ENCODE measurements around the gene ELFN1. TPM values are rescaled to one million over a fixed set of nuclear protein-coding genes. Genes with fewer than 3 reads are reported as not detected.

Gene ELFN1
- total RNA-seq, 1 donor from 2014 or later, result 0.65 TPM

DNA sequence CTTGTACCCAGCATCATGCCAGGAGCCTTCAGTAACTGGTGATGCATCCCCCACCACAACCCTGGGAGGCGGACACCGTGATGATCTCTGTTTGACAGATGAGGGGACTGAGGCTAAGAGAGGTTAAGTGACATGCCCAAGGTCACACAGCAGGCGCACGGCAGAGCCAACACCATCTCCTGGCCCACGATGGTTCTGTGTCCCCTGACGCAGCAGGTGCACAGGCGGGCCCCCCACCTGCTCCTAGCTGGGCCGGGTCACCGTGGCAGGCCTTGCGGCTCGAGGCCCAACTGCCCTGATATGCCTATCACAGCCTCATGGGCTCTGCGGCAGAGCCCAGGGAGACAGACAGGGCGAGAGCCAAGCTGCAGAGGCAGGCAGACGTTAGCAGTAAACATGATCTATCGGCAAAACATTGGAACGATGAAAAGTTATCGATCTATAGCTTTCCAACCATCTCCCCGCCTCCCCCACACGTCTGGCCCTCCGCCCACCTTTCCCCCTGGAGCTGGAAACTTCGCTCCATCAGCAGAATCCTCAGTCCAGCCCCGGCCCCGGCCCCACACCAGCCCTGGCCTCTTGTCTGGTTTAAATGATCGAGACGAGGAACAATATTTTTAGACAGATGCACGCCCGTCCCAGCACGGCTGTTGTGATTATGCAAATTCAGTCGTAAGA is 65.9 kb downstream of the ELFN1 start:
- DNase-seq (ENCODE audit: low spot score), result no peak
- no peaks in the 10 kb centered on the region for H3K36me3 Mint-ChIP-seq (ENCODE audit: low read depth)
- H3K27me3 Mint-ChIP-seq (ENCODE audit: low read depth), result peaks cover 47% of the 10 kb centered on the region
- no peak overlapping the region for H3K27ac Mint-ChIP-seq (ENCODE audit: unreplicated experiment)
- no peak overlapping the region for H3K4me3 Mint-ChIP-seq (ENCODE audit: unreplicated experiment)
- H3K4me1 Mint-ChIP-seq (ENCODE audit: low read depth), result no peaks in the 10 kb centered on the region
- TF ChIP-seq, protein P1, sequence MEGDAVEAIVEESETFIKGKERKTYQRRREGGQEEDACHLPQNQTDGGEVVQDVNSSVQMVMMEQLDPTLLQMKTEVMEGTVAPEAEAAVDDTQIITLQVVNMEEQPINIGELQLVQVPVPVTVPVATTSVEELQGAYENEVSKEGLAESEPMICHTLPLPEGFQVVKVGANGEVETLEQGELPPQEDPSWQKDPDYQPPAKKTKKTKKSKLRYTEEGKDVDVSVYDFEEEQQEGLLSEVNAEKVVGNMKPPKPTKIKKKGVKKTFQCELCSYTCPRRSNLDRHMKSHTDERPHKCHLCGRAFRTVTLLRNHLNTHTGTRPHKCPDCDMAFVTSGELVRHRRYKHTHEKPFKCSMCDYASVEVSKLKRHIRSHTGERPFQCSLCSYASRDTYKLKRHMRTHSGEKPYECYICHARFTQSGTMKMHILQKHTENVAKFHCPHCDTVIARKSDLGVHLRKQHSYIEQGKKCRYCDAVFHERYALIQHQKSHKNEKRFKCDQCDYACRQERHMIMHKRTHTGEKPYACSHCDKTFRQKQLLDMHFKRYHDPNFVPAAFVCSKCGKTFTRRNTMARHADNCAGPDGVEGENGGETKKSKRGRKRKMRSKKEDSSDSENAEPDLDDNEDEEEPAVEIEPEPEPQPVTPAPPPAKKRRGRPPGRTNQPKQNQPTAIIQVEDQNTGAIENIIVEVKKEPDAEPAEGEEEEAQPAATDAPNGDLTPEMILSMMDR (IDR thresholded peaks at IDR 0.05), result no peak
- peaks cover 4% of the 10 kb centered on the region for H3K9me3 Mint-ChIP-seq (ENCODE audit: low read depth)

DNA sequence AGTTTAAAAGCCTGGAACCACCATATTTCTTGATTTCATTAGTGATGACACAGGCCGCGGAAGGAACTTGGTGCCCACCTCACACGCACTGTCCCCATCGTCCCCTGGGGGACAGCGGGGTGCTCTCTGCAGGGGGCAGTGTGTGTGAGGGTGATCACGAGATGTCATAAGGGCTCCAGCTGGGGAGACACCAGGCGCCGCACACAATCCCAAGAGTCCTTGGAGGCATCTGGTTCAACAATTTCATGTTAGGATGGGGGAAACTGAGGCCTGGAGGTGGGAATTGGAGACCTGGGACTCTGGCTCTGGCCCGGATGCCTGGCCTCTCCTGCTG is 66.4 kb downstream of the ELFN1 start:
- TF ChIP-seq, protein P1 (IDR thresholded peaks at IDR 0.05), result no peak
- no peak for DNase-seq (ENCODE audit: low spot score)
- Mint-ChIP-seq H3K9me3 (ENCODE audit: low read depth) (no peaks in the 10 kb centered on the region), H3K27me3 (ENCODE audit: low read depth) (peaks cover 43% of the 10 kb centered on the region), H3K4me1 (ENCODE audit: low read depth) (no peaks in the 10 kb centered on the region), H3K4me3 (ENCODE audit: unreplicated experiment) (no peak overlapping the region), H3K27ac (ENCODE audit: unreplicated experiment) (no peak overlapping the region), H3K36me3 (ENCODE audit: low read depth) (no peaks in the 10 kb centered on the region)

DNA sequence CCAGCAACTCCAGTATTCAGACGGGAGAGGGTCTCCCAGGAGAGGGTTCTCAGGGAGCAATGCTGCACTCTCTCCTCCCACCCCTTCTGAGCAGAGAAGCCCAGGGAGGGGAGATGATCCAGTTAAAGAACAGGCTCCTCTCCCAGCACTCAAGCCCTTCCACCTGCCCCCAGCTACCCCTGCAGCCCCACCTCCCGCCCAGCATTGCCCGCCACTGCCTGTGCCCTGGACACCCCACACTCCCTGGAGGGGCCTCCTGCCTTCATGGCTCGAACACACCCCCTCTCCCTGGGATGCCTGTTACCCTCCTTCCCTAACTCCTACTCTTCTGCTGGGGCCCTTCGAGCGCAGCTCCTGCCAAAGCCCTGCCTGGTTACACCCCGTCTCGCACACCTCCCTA is 66.8 kb downstream of the ELFN1 start:
- H3K27ac Mint-ChIP-seq (ENCODE audit: unreplicated experiment), result no peak overlapping the region
- no peak overlapping the region for H3K4me3 Mint-ChIP-seq (ENCODE audit: unreplicated experiment)
- no peaks in the 10 kb centered on the region for H3K36me3 Mint-ChIP-seq (ENCODE audit: low read depth)
- no peaks in the 10 kb centered on the region for H3K9me3 Mint-ChIP-seq (ENCODE audit: low read depth)
- H3K4me1 Mint-ChIP-seq (ENCODE audit: low read depth), result no peaks in the 10 kb centered on the region
- peaks cover 42% of the 10 kb centered on the region for H3K27me3 Mint-ChIP-seq (ENCODE audit: low read depth)
- DNase-seq (ENCODE audit: low spot score), result no peak
- TF ChIP-seq, protein P1 (IDR thresholded peaks at IDR 0.05), result no peak

DNA sequence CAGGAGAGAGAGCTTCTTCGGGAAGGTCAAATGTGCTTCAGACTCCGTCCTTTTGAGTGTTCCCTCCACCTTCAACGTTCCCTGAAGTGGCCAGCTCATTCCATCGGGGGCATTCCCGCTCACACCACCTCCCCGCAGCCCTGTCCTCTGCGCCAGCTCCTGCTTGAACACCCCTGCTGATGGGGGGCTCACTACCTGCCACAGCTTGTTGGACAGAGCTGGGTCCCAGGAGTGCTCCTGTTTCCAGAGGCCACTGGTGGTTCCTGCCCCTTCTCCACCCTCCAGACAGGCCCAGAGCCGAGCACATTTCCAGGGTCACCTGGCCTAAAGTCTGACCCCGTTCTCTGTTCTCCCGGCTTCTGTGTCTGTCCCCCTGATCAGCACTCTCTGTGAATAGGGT is 67.4 kb downstream of the ELFN1 start:
- TF ChIP-seq, protein P1 (IDR thresholded peaks at IDR 0.05), result no peak
- Mint-ChIP-seq H3K27ac (ENCODE audit: unreplicated experiment) (no peak overlapping the region), H3K9me3 (ENCODE audit: low read depth) (no peaks in the 10 kb centered on the region), H3K36me3 (ENCODE audit: low read depth) (no peaks in the 10 kb centered on the region), H3K4me1 (ENCODE audit: low read depth) (no peaks in the 10 kb centered on the region), H3K4me3 (ENCODE audit: unreplicated experiment) (no peak overlapping the region), H3K27me3 (ENCODE audit: low read depth) (peaks cover 35% of the 10 kb centered on the region)
- no peak for DNase-seq (ENCODE audit: low spot score)

DNA sequence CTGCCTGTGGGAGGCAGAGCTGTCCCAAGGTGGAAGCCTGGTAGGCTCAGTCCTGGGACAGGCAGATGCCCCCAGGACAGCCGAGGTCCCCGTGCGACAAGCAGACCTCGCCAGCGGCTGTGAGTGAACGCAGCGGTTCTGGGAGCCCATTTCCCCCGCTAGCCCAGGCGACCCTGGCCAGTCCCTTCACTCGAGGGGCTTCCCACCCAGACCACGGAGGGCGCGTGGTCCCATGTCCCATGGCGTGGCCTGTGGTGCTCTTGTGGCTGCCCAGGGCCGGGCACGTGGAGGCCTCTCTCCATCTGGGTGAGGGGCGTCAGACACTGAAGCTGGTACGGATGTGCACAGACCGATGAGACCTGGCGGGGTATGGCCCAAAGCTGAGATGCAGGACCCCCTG is 67.9 kb downstream of the ELFN1 start:
- Mint-ChIP-seq H3K36me3 (ENCODE audit: low read depth) (no peaks in the 10 kb centered on the region), H3K9me3 (ENCODE audit: low read depth) (no peaks in the 10 kb centered on the region), H3K4me1 (ENCODE audit: low read depth) (no peaks in the 10 kb centered on the region), H3K27ac (ENCODE audit: unreplicated experiment) (no peak overlapping the region), H3K4me3 (ENCODE audit: unreplicated experiment) (no peak overlapping the region), H3K27me3 (ENCODE audit: low read depth) (peaks cover 34% of the 10 kb centered on the region)
- TF ChIP-seq, protein P1 (IDR thresholded peaks at IDR 0.05), result no peak
- no peak for DNase-seq (ENCODE audit: low spot score)
